B cell (primary cell): ENCODE measurements around the gene NDUFA9. TPM values are rescaled to one million over a fixed set of nuclear protein-coding genes. Genes with fewer than 3 reads are reported as not detected.

Experiments
- ATAC-seq: fragments of 200-7000 bp; cut with Tn5 transposase; one replicate; pipeline ENCODE4 v1.10.0; 2021; ENCODE audit warnings: low read depth, mild to moderate bottlenecking, moderate number of reproducible peaks, moderate library complexity
- CTCF ChIA-PET: fragments of 350-600 bp; sonication (Branson Sonifier 250); formaldehyde crosslinking; loops from one replicate; lab custom pipeline; 2021; ENCODE audit warnings: antibody characterized with exemption, inconsistent platforms; lab: Charles Lee
- POLR2A ChIA-PET: fragments of 350-600 bp; sonication (Branson Sonifier 250); formaldehyde crosslinking; loops from one replicate; lab custom pipeline; 2021; ENCODE audit warnings: antibody characterized with exemption; lab: Charles Lee
- DNase-seq: peaks from one replicate; pipeline ENCODE4 v3.0.0; 2013
- H2AFZ ChIP-seq: 2 replicates; pipeline ENCODE4 v1.6.1; 2012; ENCODE audit warnings: mild to moderate bottlenecking, low read depth, low read length; ENCODE audit not compliant: insufficient read depth, poor library complexity, severe bottlenecking
- H3K27ac ChIP-seq, 2 donors: 1 replicate in 1 of 2; 2 replicates in 1 of 2; pipeline ENCODE4 v1.5.1; 2012 to 2013; ENCODE audit warnings: low read length in 2 of 2, mild to moderate bottlenecking in 2 of 2, moderate library complexity in 1 of 2
- H3K27me3 ChIP-seq, 4 experiments: fragments of 200-600 bp in 1 of 4; sonication (generic) in 1 of 4; replicated peaks in 1 of 4; 1 replicate in 2 of 4; 2 replicates in 2 of 4; pipeline versions ENCODE4 v1.6.1 to v1.7.0; 2013 to 2016; ENCODE audit warnings: low read length in 3 of 4, mild to moderate bottlenecking in 2 of 4, mixed read lengths in 1 of 4, moderate library complexity in 1 of 4; ENCODE audit not compliant: insufficient read depth in 4 of 4, control insufficient read depth in 3 of 4; ENCODE audit errors: control extremely low read depth in 1 of 4
- H3K36me3 ChIP-seq, 2 experiments: replicated peaks in 1 of 2; 1 replicate in 1 of 2; 2 replicates in 1 of 2; pipeline versions ENCODE4 v1.6.1 to v1.7.1; 2013; ENCODE audit warnings: low read length in 1 of 2; ENCODE audit not compliant: insufficient read depth in 2 of 2, control insufficient read depth in 1 of 2; ENCODE audit errors: control extremely low read depth in 1 of 2, extremely low read depth in 1 of 2
- H3K4me1 ChIP-seq, 2 donors: fragments of 200-600 bp in 1 of 2; sonication (generic) in 1 of 2; 1 replicate in 1 of 2; 2 replicates in 1 of 2; pipeline versions ENCODE4 v1.5.1 to v1.6.1; 2013 to 2017; ENCODE audit warnings: low read length in 2 of 2; ENCODE audit not compliant: control insufficient read depth in 2 of 2, insufficient read depth in 2 of 2
- H3K4me2 ChIP-seq: replicated peaks from 2 replicates; pipeline ENCODE3; 2012; ENCODE audit warnings: mild to moderate bottlenecking, low read depth, low read length; ENCODE audit not compliant: poor library complexity, severe bottlenecking
- H3K4me3 ChIP-seq, 5 experiments: fragments of 200-600 bp in 1 of 5; sonication (generic) in 1 of 5; 1 replicate in 3 of 5; 2 replicates in 2 of 5; pipeline versions ENCODE4 v1.5.1 to v1.7.0; 2011 to 2016; ENCODE audit warnings: low read length in 4 of 5, mild to moderate bottlenecking in 4 of 5, low read depth in 2 of 5, control low read depth in 1 of 5, moderate library complexity in 1 of 5; ENCODE audit not compliant: insufficient read depth in 1 of 5; ENCODE audit errors: control extremely low read depth in 1 of 5, extremely low read depth in 1 of 5
- H3K79me2 ChIP-seq: fragments of 200-600 bp; sonication (generic); one replicate; pipeline ENCODE4 v1.6.0; 2016; ENCODE audit warnings: low read length; ENCODE audit not compliant: control insufficient read depth, insufficient read depth
- H3K9ac ChIP-seq: fragments of 200-600 bp; sonication (generic); 2 replicates; pipeline ENCODE4 v1.6.1; 2017; ENCODE audit warnings: mild to moderate bottlenecking, low read length, moderate library complexity
- H3K9me3 ChIP-seq, 3 donors: one replicate each; pipeline versions ENCODE4 v1.6.1 to v1.7.1; 2013; ENCODE audit warnings: low read length in 2 of 3; ENCODE audit not compliant: control insufficient read depth in 2 of 3, insufficient read depth in 1 of 3; ENCODE audit errors: control extremely low read depth in 1 of 3
- H4K20me1 ChIP-seq: 2 replicates; pipeline ENCODE4 v1.6.0; 2012; ENCODE audit warnings: mild to moderate bottlenecking, low read length; ENCODE audit not compliant: insufficient read depth, control insufficient read depth, poor library complexity, severe bottlenecking
- H3K27ac Mint-ChIP-seq: one replicate; pipeline ENCODE4 v1.8.0; 2021; ENCODE audit warnings: mixed read lengths
- H3K27me3 Mint-ChIP-seq: one replicate; pipeline ENCODE4 v1.8.0; 2021; ENCODE audit warnings: mixed read lengths
- H3K4me1 Mint-ChIP-seq: one replicate; pipeline ENCODE4 v1.8.0; 2021; ENCODE audit warnings: mixed read lengths
- H3K4me3 Mint-ChIP-seq: one replicate; pipeline ENCODE4 v1.8.0; 2021; ENCODE audit warnings: mixed read lengths
- H3K9me3 Mint-ChIP-seq: one replicate; pipeline ENCODE4 v1.8.0; 2022; ENCODE audit warnings: mixed read lengths; ENCODE audit not compliant: insufficient read depth
- EZH2 ChIP-seq: IDR thresholded peaks from 2 replicates; pipeline ENCODE4 v1.6.1; 2012; ENCODE audit warnings: borderline replicate concordance, low read depth, mild to moderate bottlenecking, moderate library complexity, low read length; ENCODE audit not compliant: insufficient read depth, poor library complexity, severe bottlenecking
- WGBS: methylation state at CpG from one replicate; pipeline ENCODE4 v1.1.5; 2013; ENCODE audit warnings: missing lambda C conversion rate; ENCODE audit not compliant: insufficient coverage; 5-methylcytosine and 5-hydroxymethylcytosine counted together
- intact Hi-C: fragments of 100-400 bp; cut with micrococcal nuclease; formaldehyde crosslinking; loops from one replicate; pipeline ENCODE4 v1.10.0; 2022
- polyA plus RNA-seq: library from polyadenylated mRNA; depleted of rRNA; stranded (reverse); fragments of >200 nt; gene quantifications from 2 replicates; pipeline ENCODE4 v1.2.3, GENCODE V29; 2012
- total RNA-seq, 2 donors: library from RNA; stranded (reverse); fragments of 120-200 nt in 1 of 2; gene quantifications; 1 replicate in 1 of 2; 2 replicates in 1 of 2; pipeline versions ENCODE4 v1.2.3 to v1.2.4, GENCODE V29; 2013 to 2022
- TF ChIP-seq, protein P1 (sequence below): fragments of 200-600 bp; IDR thresholded peaks from one replicate; pipeline ENCODE4 v1.8.0; 2022; ENCODE audit warnings: antibody characterized with exemption, mild to moderate bottlenecking

The NDUFA9 gene
- total and polyA plus RNA-seq, 2 donors (not counting 1 experiment from before 2014, with no cell fraction given) = 30.1 to 73.3 TPM

DNA sequence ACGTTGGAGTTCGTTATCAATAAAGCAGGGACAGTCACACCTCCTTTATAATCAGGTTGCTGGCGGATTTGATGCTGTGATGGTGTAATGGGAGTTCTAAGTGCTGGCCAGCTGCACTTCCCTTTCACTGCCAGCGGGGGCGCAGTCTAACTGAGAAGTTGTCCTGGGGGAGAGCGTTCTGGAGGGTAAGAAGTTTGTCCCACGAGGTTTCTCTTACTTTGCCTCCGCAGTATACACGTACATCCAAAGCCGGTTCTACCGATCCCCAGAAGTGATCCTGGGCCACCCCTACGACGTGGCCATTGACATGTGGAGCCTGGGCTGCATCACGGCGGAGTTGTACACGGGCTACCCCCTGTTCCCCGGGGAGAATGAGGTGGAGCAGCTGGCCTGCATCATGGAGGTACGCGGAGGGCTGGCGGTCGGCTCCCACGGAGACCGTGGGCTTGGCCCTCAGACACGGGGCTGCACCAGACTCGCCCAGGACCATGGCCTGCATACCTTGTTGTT lies 44.2 kb upstream of the NDUFA9 start:
- ATAC-seq (peak; percentile 97), DNase-seq (peak; percentile 87)
- Histone ChIP-seq H3K27ac (peak overlapping the region in 1 of 2 donors; percentile 50), H3K4me3 (peak overlapping the region; percentile 70 to 90 (median 85)), H3K9ac (peak overlapping the region; percentile 77), H2AFZ (peak overlapping the region; percentile 80), H4K20me1 (no peaks in the 10 kb centered on the region), H3K27me3 (no peaks in the 10 kb centered on the region), H3K4me2 (peak overlapping the region; percentile 75), H3K79me2 (peaks cover 18% of the 10 kb centered on the region), H3K9me3 (no peaks in the 10 kb centered on the region), H3K4me1 (peaks cover 4 to 6% of the 10 kb centered on the region in 2 donors), H3K36me3 (peaks cover 1 to 5% of the 10 kb centered on the region in 2 experiments)
- intact Hi-C loops = loop anchor here (1.0 kb wide), 3 partner anchors 37 to 66 kb away; partner anchors contain the start of genes AKAP3, NDUFA9 and RAD51AP1
- Mint-ChIP-seq H3K9me3 (no peaks in the 10 kb centered on the region), H3K4me1 (peaks cover 25% of the 10 kb centered on the region), H3K4me3 (peak overlapping the region; percentile 99), H3K27me3 (no peaks in the 10 kb centered on the region), H3K27ac (peak overlapping the region; percentile 96)
- no peak for TF ChIP-seq EZH2
- TF ChIP-seq, protein P1, sequence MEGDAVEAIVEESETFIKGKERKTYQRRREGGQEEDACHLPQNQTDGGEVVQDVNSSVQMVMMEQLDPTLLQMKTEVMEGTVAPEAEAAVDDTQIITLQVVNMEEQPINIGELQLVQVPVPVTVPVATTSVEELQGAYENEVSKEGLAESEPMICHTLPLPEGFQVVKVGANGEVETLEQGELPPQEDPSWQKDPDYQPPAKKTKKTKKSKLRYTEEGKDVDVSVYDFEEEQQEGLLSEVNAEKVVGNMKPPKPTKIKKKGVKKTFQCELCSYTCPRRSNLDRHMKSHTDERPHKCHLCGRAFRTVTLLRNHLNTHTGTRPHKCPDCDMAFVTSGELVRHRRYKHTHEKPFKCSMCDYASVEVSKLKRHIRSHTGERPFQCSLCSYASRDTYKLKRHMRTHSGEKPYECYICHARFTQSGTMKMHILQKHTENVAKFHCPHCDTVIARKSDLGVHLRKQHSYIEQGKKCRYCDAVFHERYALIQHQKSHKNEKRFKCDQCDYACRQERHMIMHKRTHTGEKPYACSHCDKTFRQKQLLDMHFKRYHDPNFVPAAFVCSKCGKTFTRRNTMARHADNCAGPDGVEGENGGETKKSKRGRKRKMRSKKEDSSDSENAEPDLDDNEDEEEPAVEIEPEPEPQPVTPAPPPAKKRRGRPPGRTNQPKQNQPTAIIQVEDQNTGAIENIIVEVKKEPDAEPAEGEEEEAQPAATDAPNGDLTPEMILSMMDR = peak; percentile 100
- POLR2A ChIA-PET = interaction anchor here (0.6 to 0.7 kb wide), 2 partner anchors 40 to 67 kb away, joined by 3 to 9 read pairs; no protein-coding TSS in a partner anchor
- WGBS = 2% methylated on average over 17 of the region's 25 CpGs
- CTCF ChIA-PET = interaction anchor here (0.6 to 2.8 kb wide), 22 partner anchors 8 to 153 kb away, joined by 3 to 15 read pairs (median 4); partner anchors contain the start of genes AKAP3 and NDUFA9

DNA sequence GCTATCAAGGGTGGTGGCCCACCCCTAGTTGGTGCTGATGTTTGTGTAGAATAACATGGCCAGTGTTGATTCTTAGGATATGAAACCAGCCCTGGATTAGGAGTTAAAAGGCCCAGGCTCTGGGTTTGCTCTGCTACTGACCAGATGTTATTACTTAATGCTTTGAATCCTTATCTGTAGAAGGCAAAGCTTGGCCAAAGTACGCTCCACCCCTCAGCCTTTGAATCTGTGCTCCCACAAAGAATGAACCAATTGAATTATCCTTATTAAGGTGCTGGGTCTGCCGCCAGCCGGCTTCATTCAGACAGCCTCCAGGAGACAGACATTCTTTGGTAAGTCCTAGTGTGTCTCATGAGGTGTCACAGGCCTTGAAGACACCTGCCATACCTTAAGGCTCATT lies 41.9 kb upstream of the NDUFA9 start:
- Histone ChIP-seq H3K9me3 (no peaks in the 10 kb centered on the region), H2AFZ (no peak overlapping the region), H3K4me2 (no peak overlapping the region), H3K36me3 (peaks cover 1 to 27% of the 10 kb centered on the region in 2 experiments), H3K27me3 (no peaks in the 10 kb centered on the region), H3K79me2 (peaks cover 18% of the 10 kb centered on the region), H3K27ac (no peak overlapping the region), H4K20me1 (no peaks in the 10 kb centered on the region), H3K4me1 (peaks cover 4 to 6% of the 10 kb centered on the region in 2 donors), H3K9ac (no peak overlapping the region), H3K4me3 (no peak overlapping the region)
- TF ChIP-seq, protein P1 = no peak
- TF ChIP-seq EZH2 = no peak
- peak overlapping the region; percentile 16 for H3K4me3 Mint-ChIP-seq
- no peaks in the 10 kb centered on the region for H3K27me3 Mint-ChIP-seq
- no peak overlapping the region for H3K27ac Mint-ChIP-seq
- H3K9me3 Mint-ChIP-seq = no peaks in the 10 kb centered on the region
- H3K4me1 Mint-ChIP-seq = peaks cover 25% of the 10 kb centered on the region
- ChIA-PET POLR2A (no interaction called here), CTCF (no interaction called here)
- WGBS = no CpG with 5 or more reads among the region's 3 CpGs
- DNase-seq (no peak), ATAC-seq (no peak)
- intact Hi-C loops = no loop called here
